ENCODE results near the gene SLC38A6. TPM values are rescaled to one million over a fixed set of nuclear protein-coding genes. Genes with fewer than 3 reads are reported as not detected.

Gene SLC38A6
- total RNA-seq, 6 donors from 2014 or later = 13.7 to 37.7 (median 23.8) TPM

DNA sequence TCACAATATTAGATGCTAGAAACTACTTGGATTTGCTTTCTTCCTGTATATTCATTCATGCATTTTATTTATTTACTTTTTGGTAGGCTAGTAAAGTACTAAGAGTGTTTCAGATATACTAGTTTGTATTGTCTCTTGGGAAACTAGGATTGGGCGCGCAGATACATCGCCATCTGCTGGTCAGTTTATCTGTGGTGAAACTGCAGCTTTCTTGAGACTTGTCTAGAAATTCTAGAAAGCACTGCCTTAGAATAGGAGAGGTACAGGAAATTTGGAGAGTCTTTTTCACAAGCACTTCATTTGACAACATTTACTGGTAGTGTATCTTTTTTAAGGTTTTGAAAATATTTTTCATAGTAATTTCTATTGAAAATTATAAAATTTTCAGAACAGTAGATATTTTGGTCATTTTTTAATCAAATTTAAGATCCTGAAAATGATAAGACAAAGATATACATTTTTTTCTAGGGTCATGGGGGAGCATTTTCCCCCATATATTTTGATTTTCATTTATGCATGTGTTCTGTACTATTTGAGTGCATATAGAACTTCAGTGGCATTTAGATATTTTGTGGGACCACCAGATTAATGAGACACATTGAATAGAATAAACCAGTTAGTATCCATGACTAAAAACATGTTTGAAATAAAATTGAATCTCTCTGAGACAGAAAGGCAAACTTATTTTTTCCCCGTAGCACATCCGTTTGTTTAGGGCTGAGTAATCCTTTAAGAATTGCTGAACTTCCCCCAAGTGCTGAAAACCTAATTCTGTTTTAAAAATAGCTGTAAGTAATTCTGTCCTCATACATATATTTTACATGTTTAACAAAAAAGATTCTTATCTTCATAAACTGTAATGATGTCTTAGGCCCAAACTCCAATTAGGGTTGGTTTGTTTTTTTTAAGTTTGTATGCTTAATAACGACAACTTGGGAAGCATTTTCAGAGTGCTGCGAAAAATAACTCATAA is 44.5 kb downstream of the SLC38A6 start:
- no peaks in the 10 kb centered on the region for H3K36me3 ChIP-seq
- H3K4me1 ChIP-seq = no peaks in the 10 kb centered on the region
- WGBS, 2 donors = 52% methylated on average over 7 of the region's 7 CpGs
- DNase-seq (peak in 1 of 2 donors; percentile 45), ATAC-seq (ENCODE audit: low FRiP score in 2 of 2) (peak; percentile 61 to 81)
- TF ChIP-seq CTCF (IDR thresholded peaks at IDR 0.05) = peak; percentile 45 to 77 (median 70)
- TF ChIP-seq EP300 (IDR thresholded peaks at IDR 0.05) = no peak
- TF ChIP-seq POLR2AphosphoS5 (IDR thresholded peaks at IDR 0.05) = no peak
- H3K4me3 ChIP-seq = no peak overlapping the region
- H3K27ac ChIP-seq = no peak overlapping the region
- H3K27me3 ChIP-seq = no peaks in the 10 kb centered on the region
- H3K9me3 ChIP-seq = no peaks in the 10 kb centered on the region

DNA sequence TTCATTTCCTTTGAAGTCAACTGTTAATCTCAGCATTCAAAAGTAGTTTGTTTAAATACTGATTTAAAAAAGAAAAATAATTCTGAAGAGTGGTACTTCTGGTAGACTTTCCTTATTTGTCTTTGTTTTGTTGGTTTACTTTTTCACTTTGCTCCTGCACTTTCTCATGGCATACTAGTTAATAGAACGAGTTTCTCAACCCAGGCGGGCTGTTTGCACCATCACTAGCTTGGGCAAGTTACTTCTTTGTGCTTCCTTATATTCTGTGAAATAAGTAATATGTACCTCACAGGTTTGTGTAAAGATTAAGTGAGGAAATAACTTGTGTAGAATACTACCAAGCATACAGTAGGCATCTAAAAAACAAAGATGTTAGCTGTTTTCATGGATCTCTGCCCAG is 45.5 kb downstream of the SLC38A6 start:
- ATAC-seq (ENCODE audit: low FRiP score in 2 of 2) (no peak), DNase-seq (peak in 1 of 2 donors; percentile 31)
- WGBS, 2 donors = 59 to 65% methylated on average over 2 of the region's 2 CpGs
- no peak for TF ChIP-seq POLR2A (IDR thresholded peaks at IDR 0.05)
- no peak for TF ChIP-seq EP300 (IDR thresholded peaks at IDR 0.05)
- no peak for TF ChIP-seq POLR2AphosphoS5 (IDR thresholded peaks at IDR 0.05)
- TF ChIP-seq CTCF (IDR thresholded peaks at IDR 0.05) = no peak
- Histone ChIP-seq H3K9me3 (no peaks in the 10 kb centered on the region), H3K4me3 (no peak overlapping the region), H3K36me3 (no peaks in the 10 kb centered on the region), H3K27ac (no peak overlapping the region), H3K4me1 (no peaks in the 10 kb centered on the region), H3K27me3 (no peaks in the 10 kb centered on the region)

- Histone ChIP-seq H3K36me3 (no peaks in the 10 kb centered on the region), H3K27ac (no peak overlapping the region), H3K4me1 (peaks cover 0 to 4% (median 2%) of the 10 kb centered on the region in 4 donors), H3K4me3 (no peak overlapping the region), H3K27me3 (no peaks in the 10 kb centered on the region), H3K9me3 (no peaks in the 10 kb centered on the region)
- DNase-seq (no peak), ATAC-seq (ENCODE audit: low FRiP score in 2 of 2) (no peak)
- TF ChIP-seq CTCF (IDR thresholded peaks at IDR 0.05) (no peak), EP300 (IDR thresholded peaks at IDR 0.05) (no peak), POLR2A (IDR thresholded peaks at IDR 0.05) (no peak), POLR2AphosphoS5 (IDR thresholded peaks at IDR 0.05) (no peak)
Observed at GRCh38 chr14:61031026-61031425, 50.0 kb downstream of the SLC38A6 start.

DNA sequence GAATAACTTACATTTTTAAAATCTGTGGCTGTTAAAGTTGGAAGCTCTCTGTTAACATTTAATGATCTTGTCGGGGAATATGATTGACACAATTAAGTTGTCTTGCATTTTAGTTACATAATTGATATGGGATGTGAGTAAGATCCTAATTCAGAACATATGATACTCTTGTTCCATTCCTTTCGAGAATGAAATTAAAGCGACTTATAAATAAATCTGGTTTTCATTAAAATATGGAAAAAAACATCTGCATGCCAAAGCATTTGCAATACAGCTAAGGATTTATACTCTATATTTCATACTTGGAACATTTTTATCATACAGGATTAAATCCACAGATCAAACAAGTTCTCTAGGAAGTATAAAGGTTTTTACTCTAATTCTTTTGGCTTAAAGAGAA is 52.0 kb downstream of the SLC38A6 start:
- Histone ChIP-seq H3K36me3 (no peaks in the 10 kb centered on the region), H3K9me3 (no peaks in the 10 kb centered on the region), H3K4me1 (peaks cover 0 to 4% (median 2%) of the 10 kb centered on the region in 4 donors), H3K27ac (no peak overlapping the region), H3K27me3 (no peaks in the 10 kb centered on the region), H3K4me3 (no peak overlapping the region)
- ATAC-seq (ENCODE audit: low FRiP score in 2 of 2) (no peak), DNase-seq (no peak)
- no peak for TF ChIP-seq CTCF (IDR thresholded peaks at IDR 0.05)
- TF ChIP-seq EP300 (IDR thresholded peaks at IDR 0.05) = no peak
- TF ChIP-seq POLR2AphosphoS5 (IDR thresholded peaks at IDR 0.05) = no peak
- no peak for TF ChIP-seq POLR2A (IDR thresholded peaks at IDR 0.05)
- WGBS, 2 donors = 93 to 98% methylated on average over 3 of the region's 3 CpGs
